ENCODE results near the gene INHBB. TPM values are rescaled to one million over a fixed set of nuclear protein-coding genes. Genes with fewer than 3 reads are reported as not detected.

Gene INHBB
- total RNA-seq, 2 donors from 2014 or later: 35.9 to 83.7 TPM

DNA sequence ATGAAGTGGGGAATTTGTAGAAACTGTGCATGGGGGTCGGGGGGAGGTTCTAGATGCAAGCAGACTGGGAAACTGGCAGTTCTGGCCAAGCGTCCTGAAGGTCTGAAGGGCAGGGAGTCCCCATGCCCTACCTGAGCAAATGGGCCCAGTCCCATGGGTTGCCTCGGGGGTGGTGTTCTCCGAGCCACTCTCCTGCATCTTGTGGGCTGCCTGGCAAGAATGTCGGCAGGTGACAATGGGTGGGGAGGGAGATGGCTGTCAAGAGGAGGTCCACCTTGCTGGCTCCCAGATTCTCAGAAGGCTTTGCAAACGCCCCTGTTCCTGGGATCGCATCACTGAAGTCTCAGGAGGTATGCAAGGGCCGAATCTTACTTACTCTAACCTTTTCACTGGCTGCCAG lies 21.3 kb downstream of the INHBB start:
- TF ChIP-seq POLR2AphosphoS5 (IDR thresholded peaks at IDR 0.05) (no peak), CTCF (IDR thresholded peaks at IDR 0.05) (no peak), POLR2A (IDR thresholded peaks at IDR 0.05) (no peak)
- intact Hi-C loops (cut with DNase I): no loop called here
- Histone ChIP-seq H3K27me3 (replicated peaks; ENCODE audit: insufficient read depth) (no peaks in the 10 kb centered on the region), H3K36me3 (no peaks in the 10 kb centered on the region), H3K4me1 (replicated peaks) (no peaks in the 10 kb centered on the region), H3K9me3 (no peaks in the 10 kb centered on the region), H3K27ac (no peak overlapping the region), H3K4me3 (no peak overlapping the region)
- no peak for DNase-seq (ENCODE audit: low spot score)
- whole genome bisulfite sequencing: 74% methylated on average over 8 of the region's 8 CpGs

GRCh38 chr2:120367649-120368048 lies 21.7 kb downstream of the INHBB start:
- no peak for DNase-seq (ENCODE audit: low spot score)
- TF ChIP-seq CTCF (IDR thresholded peaks at IDR 0.05) (no peak), POLR2A (IDR thresholded peaks at IDR 0.05) (no peak), POLR2AphosphoS5 (IDR thresholded peaks at IDR 0.05) (no peak)
- Histone ChIP-seq H3K27me3 (replicated peaks; ENCODE audit: insufficient read depth) (no peaks in the 10 kb centered on the region), H3K36me3 (no peaks in the 10 kb centered on the region), H3K27ac (no peak overlapping the region), H3K4me1 (replicated peaks) (no peaks in the 10 kb centered on the region), H3K4me3 (no peak overlapping the region), H3K9me3 (no peaks in the 10 kb centered on the region)
- intact Hi-C loops (cut with DNase I): no loop called here
- 68% methylated on average over 5 of the region's 5 CpGs for WGBS

- no peak for TF ChIP-seq POLR2AphosphoS5 (IDR thresholded peaks at IDR 0.05)
- no peak overlapping the region for H3K4me3 ChIP-seq
- WGBS: 81% methylated on average over 3 of the region's 3 CpGs
- no peaks in the 10 kb centered on the region for H3K36me3 ChIP-seq
- intact Hi-C loops (cut with DNase I): no loop called here
- H3K27ac ChIP-seq: no peak overlapping the region
- H3K9me3 ChIP-seq: no peaks in the 10 kb centered on the region
- no peaks in the 10 kb centered on the region for H3K27me3 ChIP-seq (replicated peaks; ENCODE audit: insufficient read depth)
- no peaks in the 10 kb centered on the region for H3K4me1 ChIP-seq (replicated peaks)
- DNase-seq (ENCODE audit: low spot score): no peak
These were observed 22.1 kb downstream of the INHBB start for GRCh38 chr2:120368086-120368485.

DNA sequence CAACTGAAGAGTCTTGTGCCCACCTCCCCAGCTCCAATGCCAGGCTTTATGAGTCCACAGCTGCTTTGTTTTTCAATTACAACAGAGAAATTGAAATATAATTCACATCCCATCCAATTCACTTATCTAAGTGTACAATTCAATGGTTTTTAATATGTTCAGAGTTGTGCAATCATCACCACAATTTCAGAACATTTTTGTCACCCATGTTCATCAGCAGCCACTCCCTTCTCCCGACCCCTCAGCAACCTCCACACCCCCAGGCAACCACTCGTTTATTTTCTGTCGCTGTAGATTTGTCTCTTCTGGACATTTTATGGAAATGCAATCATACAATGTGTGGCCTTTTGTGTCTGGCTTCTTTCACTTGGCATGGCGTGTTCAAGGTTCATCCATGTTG lies 23.3 kb downstream of the INHBB start:
- Histone ChIP-seq H3K27ac (no peak overlapping the region), H3K4me1 (replicated peaks) (no peaks in the 10 kb centered on the region), H3K9me3 (no peaks in the 10 kb centered on the region), H3K36me3 (no peaks in the 10 kb centered on the region), H3K27me3 (replicated peaks; ENCODE audit: insufficient read depth) (no peaks in the 10 kb centered on the region), H3K4me3 (no peak overlapping the region)
- WGBS: 78% methylated on average over 4 of the region's 4 CpGs
- intact Hi-C loops (cut with DNase I): no loop called here
- DNase-seq (ENCODE audit: low spot score): no peak
- no peak for TF ChIP-seq POLR2AphosphoS5 (IDR thresholded peaks at IDR 0.05)
- TF ChIP-seq POLR2A (IDR thresholded peaks at IDR 0.05): no peak
- TF ChIP-seq CTCF (IDR thresholded peaks at IDR 0.05): no peak

GRCh38 chr2:120371969-120372625 lies 26.2 kb downstream of the INHBB start:
- no peak overlapping the region for H3K4me3 ChIP-seq
- no peaks in the 10 kb centered on the region for H3K9me3 ChIP-seq
- no peaks in the 10 kb centered on the region for H3K36me3 ChIP-seq
- no peak for DNase-seq (ENCODE audit: low spot score)
- no peak overlapping the region for H3K27ac ChIP-seq
- intact Hi-C loops (cut with DNase I): no loop called here
- TF ChIP-seq POLR2AphosphoS5 (IDR thresholded peaks at IDR 0.05): no peak
- no peak for TF ChIP-seq POLR2A (IDR thresholded peaks at IDR 0.05)
- no peak for TF ChIP-seq CTCF (IDR thresholded peaks at IDR 0.05)
- no peaks in the 10 kb centered on the region for H3K27me3 ChIP-seq (replicated peaks; ENCODE audit: insufficient read depth)
- 73% methylated on average over 16 of the region's 16 CpGs for WGBS
- H3K4me1 ChIP-seq (replicated peaks): no peaks in the 10 kb centered on the region

Measured in prostate gland (tissue), 2 donors.